Activated CD4-positive, alpha-beta T cell treated with anti-CD3 and anti-CD28 coated beads, Interleukin-2, amount 50 U/mL, for 48 hours (primary cell): ENCODE measurements around the gene CACNA1D.

Experiments used
- DNase-seq, 2 experiments: peaks; one replicate each; pipeline ENCODE4 v3.0.0-alpha.2; 2020

CACNA1D gene

DNA sequence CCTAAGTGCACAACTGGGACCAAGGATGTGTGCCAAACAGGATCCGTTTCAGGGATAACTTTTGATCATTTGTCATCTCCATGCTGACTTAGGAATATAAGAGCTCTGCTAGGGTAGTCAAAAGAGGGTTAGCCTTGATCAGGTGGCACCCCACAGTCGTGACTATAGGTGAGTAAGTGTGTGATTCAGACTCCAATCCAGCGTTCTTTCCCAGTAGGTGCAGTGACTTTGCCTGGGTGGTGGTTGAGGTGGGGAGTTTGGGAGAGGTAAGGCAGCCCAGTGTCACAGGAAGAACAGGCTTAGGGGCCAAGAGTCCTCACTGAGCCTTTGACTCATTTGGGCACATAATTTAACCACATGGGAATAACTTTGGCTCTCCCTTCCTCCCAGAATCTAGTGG is 300.8 kb downstream of the CACNA1D start:
- no peak for DNase-seq

DNA sequence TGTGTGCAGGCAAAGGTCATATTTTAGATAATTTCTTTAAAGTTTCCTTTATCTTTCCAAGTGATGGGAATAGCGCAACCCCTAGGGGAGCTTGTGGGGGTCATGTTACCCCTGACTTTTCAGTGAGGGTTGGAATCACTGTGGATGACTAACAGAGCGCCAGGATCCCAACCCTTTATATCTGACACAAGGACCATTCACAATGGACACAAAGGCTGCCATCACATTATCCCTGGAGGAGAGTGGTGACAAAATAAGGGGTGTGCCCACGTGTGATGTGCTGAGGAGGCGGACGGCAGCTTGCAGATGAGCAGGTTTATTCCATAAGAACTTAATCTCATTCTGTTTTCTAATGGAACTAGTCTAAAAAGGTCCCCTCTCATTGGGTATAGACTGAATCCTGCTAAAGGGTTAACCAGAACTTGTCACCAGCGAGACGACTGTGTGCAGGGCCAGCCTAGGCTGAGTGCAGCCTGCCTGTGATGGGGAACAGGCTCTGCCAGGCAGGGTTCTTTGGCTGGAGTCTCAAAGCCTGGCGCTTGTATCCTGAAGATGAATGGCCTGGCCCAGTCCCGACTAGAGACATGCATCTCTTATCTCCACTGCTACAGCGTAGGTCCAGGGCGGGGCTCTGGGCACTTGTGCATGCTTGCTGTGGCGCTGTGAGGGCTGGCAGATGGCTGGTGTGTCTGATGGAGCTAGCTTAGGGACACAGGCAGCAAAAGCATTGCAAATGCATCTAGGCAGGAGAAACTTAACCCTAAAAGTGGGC is 301.6 kb downstream of the CACNA1D start:
- no peak for DNase-seq

DNA sequence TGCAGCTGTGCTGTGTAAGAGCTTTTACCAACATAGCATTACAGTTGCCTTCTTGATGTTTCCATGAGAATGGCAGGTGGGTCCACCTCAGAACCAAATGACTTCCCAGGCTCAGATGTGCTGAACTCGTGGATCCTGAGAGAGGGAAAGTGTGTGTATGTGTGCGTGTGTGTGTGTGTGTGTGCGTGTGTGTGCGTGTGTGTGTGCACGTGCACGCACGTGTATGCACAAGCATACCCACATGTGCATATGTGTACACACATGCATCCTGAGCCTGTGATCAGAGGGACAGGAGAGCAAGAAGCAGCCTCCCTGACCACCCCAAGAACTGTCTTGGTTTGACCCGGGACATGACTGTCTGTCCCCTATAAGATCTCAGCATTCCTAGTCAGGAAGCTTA is 303.7 kb downstream of the CACNA1D start:
- no peak for DNase-seq

DNA sequence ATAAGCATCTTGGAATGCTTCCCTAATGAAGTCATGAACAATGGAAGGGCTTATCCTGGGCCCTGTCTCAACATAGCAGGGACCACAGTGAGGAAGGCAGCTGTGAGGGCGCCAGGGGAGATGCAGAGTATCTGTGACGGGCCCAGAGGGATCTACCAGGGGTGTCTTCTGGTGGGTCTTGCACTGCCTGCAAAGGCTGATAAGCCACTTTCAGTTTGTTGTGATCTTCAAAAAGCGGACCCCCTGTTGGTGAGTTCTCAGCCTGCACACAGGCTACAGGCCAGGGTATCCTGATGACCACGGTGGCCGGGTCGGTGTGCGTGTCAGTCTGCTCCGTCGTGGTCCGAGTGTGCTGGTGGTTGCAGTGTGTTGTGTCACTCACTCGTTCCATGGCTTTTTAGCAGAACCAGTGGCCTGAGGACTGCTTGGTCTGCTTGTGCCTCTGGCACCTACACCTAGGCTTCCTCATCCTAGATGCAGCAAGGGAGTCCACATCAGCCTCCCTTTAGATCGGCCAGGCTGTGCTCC is 305.0 kb downstream of the CACNA1D start:
- no peak for DNase-seq

DNA sequence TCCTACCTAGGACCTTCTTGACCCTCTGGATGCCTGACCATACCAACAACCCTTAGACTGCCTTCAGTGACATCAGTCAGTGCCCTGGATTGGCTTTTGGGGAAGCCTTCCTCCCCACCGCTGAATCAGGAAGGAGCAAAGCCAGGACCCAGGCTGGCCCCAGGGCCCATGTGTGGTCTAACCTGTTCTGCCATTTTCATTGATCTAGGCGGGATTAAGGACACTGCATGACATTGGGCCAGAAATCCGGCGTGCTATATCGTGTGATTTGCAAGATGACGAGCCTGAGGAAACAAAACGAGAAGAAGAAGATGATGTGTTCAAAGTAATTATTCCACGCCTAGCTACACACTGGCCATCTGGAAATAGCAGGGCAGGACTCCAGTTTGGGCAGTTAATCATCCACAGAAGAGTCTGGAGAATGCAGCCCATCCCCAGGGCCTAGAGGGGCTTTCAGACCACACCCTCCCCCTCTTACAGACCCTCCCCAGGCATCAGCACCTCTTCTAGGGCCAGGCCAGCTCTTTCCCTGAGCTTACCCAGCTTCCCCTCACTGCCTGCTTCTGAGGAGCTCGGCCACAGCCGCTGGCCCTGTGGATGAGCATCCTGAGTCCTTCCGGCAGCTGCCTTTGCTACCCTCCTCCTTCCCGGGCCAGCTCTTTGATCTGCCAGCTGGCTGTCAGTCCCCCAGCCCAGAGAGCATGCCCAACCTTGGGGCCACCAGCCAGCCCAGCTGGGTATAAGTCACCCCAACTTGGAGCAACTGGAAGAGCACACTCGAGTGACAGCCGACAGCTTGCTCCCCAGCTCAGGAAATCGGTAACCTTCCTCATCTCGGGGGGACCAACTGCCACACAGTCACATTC is 305.9 kb downstream of the CACNA1D start:
- no peak for DNase-seq

DNA sequence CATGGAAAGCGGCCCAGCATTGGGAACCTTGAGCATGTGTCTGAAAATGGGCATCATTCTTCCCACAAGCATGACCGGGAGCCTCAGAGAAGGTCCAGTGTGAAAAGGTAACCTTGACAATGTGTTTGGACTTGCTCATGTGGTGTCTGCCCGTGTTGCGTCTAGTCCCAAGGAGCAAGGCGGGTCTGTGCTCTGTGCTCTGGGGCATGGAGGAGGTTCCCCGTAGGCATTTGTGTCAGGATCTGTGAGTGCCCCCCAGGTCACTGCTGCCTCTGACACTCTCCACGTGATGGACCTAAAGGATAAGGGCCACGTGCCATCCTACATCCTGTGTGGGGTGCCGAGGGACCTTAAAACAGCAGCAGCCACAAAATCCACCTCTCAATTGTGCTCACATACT is 306.9 kb downstream of the CACNA1D start:
- no peak for DNase-seq

DNA sequence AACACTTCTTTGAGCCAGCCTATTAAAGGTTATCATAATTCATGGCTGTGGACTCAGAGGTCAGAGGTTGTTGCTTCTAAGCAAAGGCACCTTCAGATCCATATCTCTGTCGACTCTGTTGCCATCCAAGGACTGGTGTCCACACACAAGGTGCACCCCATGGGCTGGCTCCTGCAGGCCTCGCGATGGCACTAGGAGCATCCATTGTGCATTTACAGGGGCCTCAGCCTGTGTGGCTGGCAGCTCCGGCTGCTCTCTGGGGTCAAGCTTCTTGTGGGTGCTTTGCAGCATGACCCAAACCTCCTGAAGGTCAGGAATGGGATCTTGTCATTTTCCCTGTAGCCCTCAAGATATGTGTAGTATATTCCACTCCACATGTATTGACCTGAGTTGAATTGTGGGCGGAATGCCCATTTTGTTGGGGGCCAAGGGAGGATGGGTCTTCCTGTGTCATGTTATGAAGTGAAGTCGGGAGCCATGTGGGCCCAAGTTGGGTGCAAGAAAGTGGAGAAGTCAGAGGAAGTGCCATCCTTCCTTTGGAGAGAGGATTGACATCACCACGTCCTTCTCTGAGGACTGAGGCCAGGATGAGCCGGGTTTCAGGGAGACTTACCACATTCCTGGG is 308.0 kb downstream of the CACNA1D start:
- no peak for DNase-seq

DNA sequence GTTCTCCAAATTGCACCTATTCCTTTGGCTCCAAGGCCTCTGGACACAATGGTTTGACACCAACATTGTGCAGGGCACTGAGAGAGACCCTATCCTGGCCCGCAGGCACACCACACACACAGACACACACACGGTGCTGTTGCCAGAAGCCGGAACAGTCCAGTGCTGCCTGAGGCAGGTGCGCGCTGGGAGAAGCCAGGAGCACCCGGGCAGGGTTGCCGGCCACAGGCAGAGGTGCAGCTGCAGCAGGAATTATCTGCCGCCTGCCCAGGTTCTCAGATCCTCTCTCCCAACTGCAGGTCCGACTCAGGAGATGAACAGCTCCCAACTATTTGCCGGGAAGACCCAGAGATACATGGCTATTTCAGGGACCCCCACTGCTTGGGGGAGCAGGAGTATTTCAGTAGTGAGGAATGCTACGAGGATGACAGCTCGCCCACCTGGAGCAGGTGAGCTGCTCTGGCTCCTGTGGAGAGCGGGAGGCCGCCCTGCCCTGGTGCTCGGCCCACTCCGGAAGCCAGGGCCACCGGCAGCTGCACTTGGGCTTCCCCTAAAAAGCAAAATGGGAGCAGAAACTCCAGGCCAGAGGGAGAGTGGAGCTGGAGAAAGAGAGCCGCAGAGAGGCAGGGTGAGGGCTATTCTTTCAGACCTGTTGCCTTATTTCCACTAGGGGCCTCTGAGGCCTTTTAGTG is 308.9 kb downstream of the CACNA1D start:
- no peak for DNase-seq

DNA sequence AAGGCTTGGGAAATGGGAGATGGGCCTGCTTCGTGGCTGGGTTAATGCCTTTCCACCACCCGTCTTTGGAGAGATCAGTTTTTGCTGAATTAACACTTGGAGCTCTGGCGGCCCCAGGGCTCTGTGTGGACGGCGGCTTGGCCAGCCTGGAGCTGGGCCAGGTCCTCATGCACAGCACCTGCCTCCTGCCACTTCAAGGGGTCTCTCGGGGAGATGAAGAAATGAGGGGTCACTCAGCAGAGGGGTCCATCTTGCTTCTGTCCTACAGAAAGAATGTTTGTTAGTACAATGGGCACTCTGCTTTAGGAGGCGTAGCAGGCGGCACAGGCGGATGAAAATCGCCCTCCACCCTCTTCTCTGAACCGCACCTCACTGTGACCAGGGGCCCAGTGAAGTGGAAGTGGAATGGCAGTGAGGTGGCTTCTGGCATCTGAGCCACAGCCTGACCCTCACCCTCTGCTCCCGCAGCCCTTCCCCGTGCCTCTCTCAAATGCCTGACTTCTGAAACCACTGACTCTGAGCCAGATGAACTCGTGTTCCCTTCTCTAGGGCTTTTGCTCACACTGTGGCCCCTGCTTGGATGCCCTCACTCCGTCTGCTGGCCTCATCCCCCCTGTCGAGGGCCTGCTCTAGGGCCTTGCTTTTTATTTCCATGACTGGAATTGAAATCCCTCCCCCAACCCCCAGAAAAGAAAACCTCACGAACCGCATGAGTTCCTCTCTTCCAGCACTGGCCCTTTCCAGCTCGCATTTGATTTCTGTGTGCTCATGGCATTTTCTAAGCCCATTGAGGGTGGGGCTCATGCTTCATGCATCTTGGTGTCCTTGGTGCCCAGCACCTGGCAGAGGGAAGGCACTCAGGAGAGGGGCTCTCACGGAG is 309.6 kb downstream of the CACNA1D start:
- DNase-seq, result no peak

DNA sequence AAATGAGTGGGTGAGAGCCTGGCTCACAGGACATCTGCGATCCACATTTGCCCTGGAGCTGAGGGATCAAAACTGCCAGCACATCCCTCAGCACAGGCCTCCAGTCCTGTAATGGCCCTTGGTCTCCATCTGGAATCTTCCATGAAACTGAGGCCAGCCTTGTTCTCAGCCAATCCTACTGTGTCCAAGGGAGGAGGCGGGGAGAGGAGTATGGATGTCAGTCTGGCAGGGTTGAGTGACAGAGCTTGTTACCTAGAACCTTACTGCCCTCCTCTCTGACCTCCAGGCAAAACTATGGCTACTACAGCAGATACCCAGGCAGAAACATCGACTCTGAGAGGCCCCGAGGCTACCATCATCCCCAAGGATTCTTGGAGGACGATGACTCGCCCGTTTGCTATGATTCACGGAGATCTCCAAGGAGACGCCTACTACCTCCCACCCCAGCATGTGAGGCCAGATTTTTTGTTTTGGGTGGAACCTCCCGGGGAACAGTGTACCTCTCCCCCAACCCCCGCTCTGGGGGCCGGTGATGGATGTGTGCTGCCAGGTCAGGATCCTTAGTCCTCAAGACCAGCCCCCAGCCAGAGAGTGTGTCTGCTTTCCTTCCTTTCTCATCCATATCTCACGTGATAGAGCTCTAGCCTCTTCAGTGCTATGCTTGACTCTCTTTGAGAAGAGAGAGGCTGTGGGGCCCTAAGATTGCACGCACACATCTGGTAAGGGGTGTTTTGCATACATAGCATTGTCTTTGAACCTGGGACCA is 310.5 kb downstream of the CACNA1D start:
- no peak for DNase-seq

DNA sequence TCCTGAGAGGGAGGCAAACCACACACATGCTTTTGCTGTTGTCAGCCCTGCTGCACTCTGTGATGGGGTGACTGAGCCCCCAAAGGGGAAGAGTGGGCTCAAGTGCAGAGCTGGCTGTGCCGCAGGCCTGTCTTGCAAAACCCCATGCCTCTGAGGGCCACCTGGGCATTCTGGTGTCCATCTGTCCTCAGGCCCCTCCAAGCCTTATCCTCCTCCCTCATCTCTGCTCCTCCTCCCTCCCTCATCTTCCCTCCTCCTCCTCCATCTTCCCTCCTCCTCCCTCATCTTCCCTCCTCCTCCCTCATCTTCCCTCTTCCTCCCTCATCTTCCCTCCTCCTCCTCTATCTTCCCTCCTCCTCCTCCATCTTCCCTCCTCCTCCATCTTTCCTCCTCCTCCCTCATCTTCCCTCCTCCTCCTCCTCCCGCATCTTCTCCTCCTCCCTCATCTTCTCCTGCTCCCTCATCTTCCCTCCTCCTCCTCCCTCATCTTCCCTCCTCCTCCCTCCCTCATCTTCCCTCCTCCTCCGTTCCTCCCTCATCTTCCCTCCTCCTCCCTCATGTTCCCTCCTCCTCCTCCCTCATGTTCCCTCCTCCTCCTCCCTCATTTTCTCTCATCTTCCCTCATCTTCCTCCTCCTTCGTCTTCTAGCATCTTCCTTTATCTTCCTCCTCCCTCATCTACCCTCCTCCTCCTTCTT is 311.2 kb downstream of the CACNA1D start:
- no peak for DNase-seq

DNA sequence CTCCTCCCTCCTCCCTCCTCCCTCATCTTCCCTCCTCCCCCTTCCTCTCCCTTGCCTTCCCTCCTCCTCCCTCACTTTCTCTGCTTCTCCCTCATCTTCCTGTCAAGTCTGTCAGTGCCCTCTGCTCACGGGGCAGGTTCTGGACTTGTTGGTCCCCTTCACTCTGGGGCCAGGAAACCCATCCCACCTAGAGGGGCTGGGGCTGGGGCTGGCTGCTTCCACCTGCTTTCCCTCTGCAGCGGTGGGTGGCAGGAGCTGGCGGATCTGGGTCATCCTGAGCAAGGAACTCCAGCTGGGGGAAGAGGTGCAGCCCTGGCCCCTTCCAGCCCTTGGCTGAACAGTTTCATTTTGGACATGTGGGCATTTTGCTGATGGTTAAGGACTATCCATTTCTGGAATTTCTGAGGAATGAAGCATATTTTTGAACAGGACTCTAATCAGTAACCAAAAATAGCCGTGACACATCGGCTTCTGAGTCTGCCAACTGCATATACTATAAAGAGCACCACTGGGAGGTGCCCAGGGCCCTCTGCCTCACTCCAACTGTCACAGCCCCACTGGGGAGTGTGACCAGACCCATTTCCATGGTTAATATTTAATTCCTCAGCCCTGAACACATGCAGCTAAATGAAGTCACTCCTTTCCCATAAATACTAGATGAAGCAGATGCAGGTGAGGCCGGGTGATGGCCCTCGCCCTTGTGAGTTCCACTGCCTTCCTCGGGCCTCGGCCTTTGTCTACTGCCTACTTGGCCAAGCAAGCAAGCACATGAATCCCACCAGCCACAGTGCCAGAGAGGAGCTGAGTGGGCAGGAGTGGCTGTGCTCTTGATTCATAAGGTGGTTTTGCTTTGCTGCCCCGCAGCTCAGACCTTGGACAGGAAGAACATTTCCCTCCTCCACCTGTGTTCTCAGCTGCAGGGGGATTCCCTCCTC is 312.0 kb downstream of the CACNA1D start:
- no peak for DNase-seq

DNA sequence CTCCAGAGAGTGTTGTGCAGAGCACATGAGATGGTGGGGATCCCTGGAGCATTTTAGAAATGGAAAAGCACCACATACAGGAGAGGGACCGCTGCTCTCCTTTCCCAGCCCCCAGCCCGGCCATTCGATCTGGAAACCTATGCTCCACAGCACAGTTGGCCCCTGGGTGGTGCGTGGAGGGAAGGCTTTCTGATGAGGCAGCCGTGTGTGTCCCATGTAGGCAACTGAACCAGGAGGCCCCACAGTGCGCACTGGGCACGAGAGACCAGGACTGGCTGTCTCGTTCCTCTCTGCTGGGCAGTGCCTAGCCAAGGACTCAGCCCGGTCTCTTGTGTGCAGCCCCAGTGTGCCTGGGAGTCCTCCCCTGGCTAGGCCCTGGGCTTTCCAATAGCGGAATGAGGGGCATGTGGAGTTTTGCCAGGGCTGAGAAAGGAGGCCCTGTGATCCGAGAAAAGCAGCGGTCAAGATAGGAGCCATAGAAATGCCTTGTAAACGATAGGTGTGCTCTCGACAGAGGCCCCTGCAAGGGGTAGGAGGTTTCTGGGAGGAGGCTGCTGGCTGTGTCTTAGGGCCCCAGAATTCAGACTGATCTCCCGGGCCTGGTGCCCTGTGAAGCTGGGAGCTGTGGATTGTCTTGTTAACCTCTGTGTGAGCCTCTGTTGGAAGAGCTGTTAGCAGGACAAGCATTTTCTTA is 312.9 kb downstream of the CACNA1D start:
- DNase-seq, result no peak

DNA sequence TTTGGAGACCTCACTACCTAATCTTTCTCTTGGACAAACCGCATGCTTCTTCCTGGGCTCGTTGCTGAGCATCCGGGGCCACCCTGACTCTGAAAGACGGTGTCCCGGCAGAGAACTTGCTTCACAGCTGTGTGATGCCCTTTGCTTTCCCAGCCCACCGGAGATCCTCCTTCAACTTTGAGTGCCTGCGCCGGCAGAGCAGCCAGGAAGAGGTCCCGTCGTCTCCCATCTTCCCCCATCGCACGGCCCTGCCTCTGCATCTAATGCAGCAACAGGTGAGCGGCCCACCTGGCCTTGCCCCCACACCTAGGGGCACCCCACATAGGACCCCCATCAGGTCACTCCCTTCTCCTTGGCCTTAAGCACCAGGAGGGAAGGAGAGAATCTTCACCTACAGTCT is 314.1 kb downstream of the CACNA1D start:
- no peak for DNase-seq

DNA sequence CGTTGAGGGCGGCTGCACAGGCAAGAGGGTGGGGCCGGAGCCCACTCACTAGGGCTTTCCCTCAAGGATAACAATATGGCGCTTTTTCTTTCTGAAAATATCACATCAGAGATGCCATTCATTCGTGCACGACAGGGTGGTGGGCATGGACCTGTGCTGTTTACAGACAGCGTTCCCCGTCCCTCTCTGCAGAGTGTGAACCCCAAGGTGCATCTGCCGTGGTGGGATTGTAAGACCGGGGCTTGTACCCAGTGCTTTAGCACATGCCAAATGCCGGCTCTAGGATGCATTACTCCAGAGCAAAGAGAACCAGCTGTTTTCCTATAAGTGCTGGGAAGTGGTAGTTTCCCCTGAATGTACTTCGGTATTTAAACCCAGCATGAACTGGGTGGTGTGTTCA is 314.9 kb downstream of the CACNA1D start:
- no peak for DNase-seq

DNA sequence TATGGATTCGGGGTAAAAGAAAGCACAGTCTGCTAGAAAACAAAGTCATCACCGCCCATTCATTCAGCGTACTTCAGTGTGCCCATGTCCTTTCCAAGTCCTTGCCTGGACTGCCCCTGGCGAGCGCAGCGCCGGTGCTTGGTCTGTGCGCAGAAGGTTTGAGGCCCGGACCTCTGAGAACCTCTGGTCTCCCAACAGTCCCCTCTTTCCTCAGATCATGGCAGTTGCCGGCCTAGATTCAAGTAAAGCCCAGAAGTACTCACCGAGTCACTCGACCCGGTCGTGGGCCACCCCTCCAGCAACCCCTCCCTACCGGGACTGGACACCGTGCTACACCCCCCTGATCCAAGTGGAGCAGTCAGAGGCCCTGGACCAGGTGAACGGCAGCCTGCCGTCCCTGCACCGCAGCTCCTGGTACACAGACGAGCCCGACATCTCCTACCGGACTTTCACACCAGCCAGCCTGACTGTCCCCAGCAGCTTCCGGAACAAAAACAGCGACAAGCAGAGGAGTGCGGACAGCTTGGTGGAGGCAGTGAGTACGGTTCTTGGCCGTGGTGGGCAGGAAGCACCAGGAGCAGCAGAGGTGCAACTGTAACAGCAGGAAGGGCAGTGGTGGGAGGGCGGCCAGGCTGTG is 315.5 kb downstream of the CACNA1D start:
- DNase-seq, result no peak

DNA sequence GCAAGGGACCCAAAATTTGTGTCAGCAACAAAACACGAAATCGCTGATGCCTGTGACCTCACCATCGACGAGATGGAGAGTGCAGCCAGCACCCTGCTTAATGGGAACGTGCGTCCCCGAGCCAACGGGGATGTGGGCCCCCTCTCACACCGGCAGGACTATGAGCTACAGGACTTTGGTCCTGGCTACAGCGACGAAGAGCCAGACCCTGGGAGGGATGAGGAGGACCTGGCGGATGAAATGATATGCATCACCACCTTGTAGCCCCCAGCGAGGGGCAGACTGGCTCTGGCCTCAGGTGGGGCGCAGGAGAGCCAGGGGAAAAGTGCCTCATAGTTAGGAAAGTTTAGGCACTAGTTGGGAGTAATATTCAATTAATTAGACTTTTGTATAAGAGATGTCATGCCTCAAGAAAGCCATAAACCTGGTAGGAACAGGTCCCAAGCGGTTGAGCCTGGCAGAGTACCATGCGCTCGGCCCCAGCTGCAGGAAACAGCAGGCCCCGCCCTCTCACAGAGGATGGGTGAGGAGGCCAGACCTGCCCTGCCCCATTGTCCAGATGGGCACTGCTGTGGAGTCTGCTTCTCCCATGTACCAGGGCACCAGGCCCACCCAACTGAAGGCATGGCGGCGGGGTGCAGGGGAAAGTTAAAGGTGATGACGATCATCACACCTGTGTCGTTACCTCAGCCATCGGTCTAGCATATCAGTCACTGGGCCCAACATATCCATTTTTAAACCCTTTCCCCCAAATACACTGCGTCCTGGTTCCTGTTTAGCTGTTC is 316.9 kb downstream of the CACNA1D start:
- DNase-seq, result no peak
